Glutamatergic neuron (in vitro differentiated cells): ENCODE data around the gene EPN1. TPM values are rescaled to one million over a fixed set of nuclear protein-coding genes. Genes with fewer than 3 reads are reported as not detected.

Source experiments
- DNase-seq: peaks from one replicate; pipeline ENCODE4 v3.0.0; 2022
- H3K27ac Mint-ChIP-seq: one replicate; pipeline ENCODE4 v1.8.0; 2020; ENCODE audit warnings: mild to moderate bottlenecking, mixed read lengths, inconsistent platforms; ENCODE audit not compliant: unreplicated experiment
- H3K27me3 Mint-ChIP-seq: one replicate; pipeline ENCODE4 v1.8.0; 2020; ENCODE audit warnings: mild to moderate bottlenecking, moderate library complexity, mixed read lengths, inconsistent platforms; ENCODE audit not compliant: unreplicated experiment
- H3K36me3 Mint-ChIP-seq: one replicate; pipeline ENCODE4 v1.8.0; 2020; ENCODE audit warnings: mild to moderate bottlenecking, mixed read lengths, inconsistent platforms; ENCODE audit not compliant: unreplicated experiment
- H3K4me1 Mint-ChIP-seq: one replicate; pipeline ENCODE4 v1.8.0; 2020; ENCODE audit warnings: mild to moderate bottlenecking, low read depth, mixed read lengths, inconsistent platforms; ENCODE audit not compliant: unreplicated experiment
- H3K4me3 Mint-ChIP-seq: one replicate; pipeline ENCODE4 v1.8.0; 2020; ENCODE audit warnings: mild to moderate bottlenecking, mixed read lengths, inconsistent platforms; ENCODE audit not compliant: unreplicated experiment
- H3K9me3 Mint-ChIP-seq: one replicate; pipeline ENCODE4 v1.8.0; 2020; ENCODE audit warnings: mild to moderate bottlenecking, moderate library complexity, mixed read lengths, inconsistent platforms; ENCODE audit not compliant: unreplicated experiment
- CTCF ChIP-seq: fragments of 200-600 bp; sonication (generic); IDR thresholded peaks from one replicate; pipeline ENCODE4 v1.5.0; 2021; ENCODE audit not compliant: partially characterized antibody, unreplicated experiment
- total RNA-seq: library from RNA; stranded (reverse); fragmentation: NEBNext Ultra II Directional; extraction: Animal tissue kit (Norgen Biotek cat#: 25700); gene quantifications from one replicate; pipeline ENCODE4 v1.2.1, GENCODE V29; 2021; ENCODE audit not compliant: unreplicated experiment

The EPN1 gene
- total RNA-seq, 1 donor from 2014 or later = 150 TPM

- H3K4me1 Mint-ChIP-seq = peaks cover 20% of the 10 kb centered on the region
- H3K4me3 Mint-ChIP-seq = peak overlapping the region; percentile 97
- H3K9me3 Mint-ChIP-seq = peaks cover 19% of the 10 kb centered on the region
- no peaks in the 10 kb centered on the region for H3K36me3 Mint-ChIP-seq
- DNase-seq = no peak
- H3K27ac Mint-ChIP-seq = no peak overlapping the region
- peaks cover 11% of the 10 kb centered on the region for H3K27me3 Mint-ChIP-seq
- TF ChIP-seq CTCF = no peak
Measured at GRCh38 chr19:55656552-55656951, 18.5 kb upstream of the EPN1 start.

GRCh38 chr19:55656988-55657747 is 17.9 kb upstream of the EPN1 start:
- H3K27ac Mint-ChIP-seq = peak overlapping the region; percentile 81
- no peaks in the 10 kb centered on the region for H3K36me3 Mint-ChIP-seq
- H3K4me3 Mint-ChIP-seq = peak overlapping the region; percentile 97
- no peak for DNase-seq
- H3K9me3 Mint-ChIP-seq = peaks cover 19% of the 10 kb centered on the region
- H3K27me3 Mint-ChIP-seq = peaks cover 11% of the 10 kb centered on the region
- no peak for TF ChIP-seq CTCF
- peaks cover 20% of the 10 kb centered on the region for H3K4me1 Mint-ChIP-seq

GRCh38 chr19:55658846-55659459 is 16.1 kb upstream of the EPN1 start:
- H3K36me3 Mint-ChIP-seq = no peaks in the 10 kb centered on the region
- H3K9me3 Mint-ChIP-seq = peaks cover 19% of the 10 kb centered on the region
- no peak for TF ChIP-seq CTCF
- peaks cover 20% of the 10 kb centered on the region for H3K4me1 Mint-ChIP-seq
- H3K4me3 Mint-ChIP-seq = peak overlapping the region; percentile 72
- H3K27me3 Mint-ChIP-seq = peaks cover 9% of the 10 kb centered on the region
- DNase-seq = no peak
- peak overlapping the region; percentile 84 for H3K27ac Mint-ChIP-seq

- H3K27ac Mint-ChIP-seq = peak overlapping the region; percentile 84
Measured at GRCh38 chr19:55659822-55660221, 15.2 kb upstream of the EPN1 start.

More at GRCh38 chr19:55659822-55660221, 15.2 kb upstream of the EPN1 start:
- Mint-ChIP-seq H3K9me3 (peaks cover 14% of the 10 kb centered on the region), H3K36me3 (no peaks in the 10 kb centered on the region), H3K27me3 (peaks cover 2% of the 10 kb centered on the region), H3K4me1 (peaks cover 20% of the 10 kb centered on the region), H3K4me3 (peak overlapping the region; percentile 72)
- DNase-seq = no peak
- no peak for TF ChIP-seq CTCF
